Measurements from ENCODE around the gene PRR23E.

Gene PRR23E

DNA sequence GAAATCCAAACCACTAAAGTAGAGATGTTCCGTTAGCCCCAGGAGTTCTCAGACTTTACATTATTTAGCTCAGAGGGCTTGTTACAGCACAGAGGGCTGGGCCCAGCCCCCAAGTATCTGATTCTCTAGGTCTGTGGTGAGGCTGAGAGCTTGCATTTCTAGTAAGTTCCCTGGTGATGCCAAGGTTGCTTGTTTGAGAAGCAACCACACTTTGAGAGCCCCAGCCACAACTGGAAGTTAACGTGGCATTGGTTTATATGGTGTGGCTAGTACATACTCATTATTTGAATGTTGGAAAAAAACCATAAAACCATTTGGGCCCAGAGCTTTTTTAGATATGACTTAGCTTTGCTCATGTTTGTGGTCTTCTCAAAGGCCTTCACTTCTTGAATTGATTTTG lies 35.9 kb downstream of the PRR23E start:
- no peak for TF ChIP-seq CTCF (IDR thresholded peaks at IDR 0.05; ENCODE audit: low read depth, low read length, missing control alignments)
- no peak overlapping the region for H3K4me3 ChIP-seq (ENCODE audit: low read depth, low read length)
- in situ Hi-C loops (cut with HindIII; ENCODE audit: low sequenced_read_pairs), result no loop called here
- no peak for DNase-seq (ENCODE audit: low read depth)

GRCh38 chr3:127233371-127233770 lies 40.4 kb downstream of the PRR23E start:
- no peak for DNase-seq (ENCODE audit: low read depth)
- in situ Hi-C loops (cut with HindIII; ENCODE audit: low sequenced_read_pairs), result no loop called here
- H3K4me3 ChIP-seq (ENCODE audit: low read depth, low read length), result no peak overlapping the region
- no peak for TF ChIP-seq CTCF (IDR thresholded peaks at IDR 0.05; ENCODE audit: low read depth, low read length, missing control alignments)

GRCh38 chr3:127234778-127235177 lies 41.8 kb downstream of the PRR23E start:
- in situ Hi-C loops (cut with HindIII; ENCODE audit: low sequenced_read_pairs), result no loop called here
- TF ChIP-seq CTCF (IDR thresholded peaks at IDR 0.05; ENCODE audit: low read depth, low read length, missing control alignments), result no peak

DNA sequence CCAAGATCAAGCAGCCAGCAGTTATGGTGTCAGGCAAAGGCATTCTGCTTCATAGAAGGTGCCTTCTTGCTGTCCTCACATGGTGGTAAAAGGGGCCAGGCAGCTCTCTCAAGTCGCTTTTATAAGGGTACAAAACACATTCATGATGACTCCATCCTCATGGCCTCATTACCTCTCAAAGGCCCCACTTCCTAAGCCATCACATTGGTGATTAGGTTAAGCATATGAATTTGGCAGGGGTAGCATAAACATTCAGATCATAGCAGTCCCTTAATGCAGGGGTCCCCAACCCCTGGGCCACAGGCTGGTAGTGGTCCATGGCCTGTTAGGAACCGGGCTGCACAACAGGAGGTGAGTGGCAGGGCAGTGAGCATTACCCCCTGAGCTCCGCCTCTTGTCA lies 42.8 kb downstream of the PRR23E start:
- no peak for TF ChIP-seq CTCF (IDR thresholded peaks at IDR 0.05; ENCODE audit: low read depth, low read length, missing control alignments)
- DNase-seq (ENCODE audit: low read depth), result no peak
- in situ Hi-C loops (cut with HindIII; ENCODE audit: low sequenced_read_pairs), result no loop called here
- H3K4me3 ChIP-seq (ENCODE audit: low read depth, low read length), result no peak overlapping the region

More at GRCh38 chr3:127234778-127235177, 41.8 kb downstream of the PRR23E start:
- no peak overlapping the region for H3K4me3 ChIP-seq (ENCODE audit: low read depth, low read length)
- no peak for DNase-seq (ENCODE audit: low read depth)

GRCh38 chr3:127237835-127238234 lies 44.9 kb downstream of the PRR23E start:
- in situ Hi-C loops (cut with HindIII; ENCODE audit: low sequenced_read_pairs), result no loop called here
- DNase-seq (ENCODE audit: low read depth), result no peak
- H3K4me3 ChIP-seq (ENCODE audit: low read depth, low read length), result no peak overlapping the region
- no peak for TF ChIP-seq CTCF (IDR thresholded peaks at IDR 0.05; ENCODE audit: low read depth, low read length, missing control alignments)

- no peak for TF ChIP-seq CTCF (IDR thresholded peaks at IDR 0.05; ENCODE audit: low read depth, low read length, missing control alignments)
- DNase-seq (ENCODE audit: low read depth), result no peak
- no peak overlapping the region for H3K4me3 ChIP-seq (ENCODE audit: low read depth, low read length)
- in situ Hi-C loops (cut with HindIII; ENCODE audit: low sequenced_read_pairs), result no loop called here
These were observed 45.7 kb downstream of the PRR23E start for GRCh38 chr3:127238602-127239001.

GRCh38 chr3:127247292-127247691 lies 54.4 kb downstream of the PRR23E start:
- no peak for TF ChIP-seq CTCF (IDR thresholded peaks at IDR 0.05; ENCODE audit: low read depth, low read length, missing control alignments)
- H3K4me3 ChIP-seq (ENCODE audit: low read depth, low read length), result no peak overlapping the region
- no peak for DNase-seq (ENCODE audit: low read depth)
- in situ Hi-C loops (cut with HindIII; ENCODE audit: low sequenced_read_pairs), result no loop called here
